D721Med (cell line): ENCODE data around the gene FAM222B.
"Not testable (repeated sequence)": the region's sequence is repeated elsewhere in the genome, so short reads cannot be mapped to it uniquely, and the experiment has no call there.

Source experiments
- DNase-seq: peaks from one replicate; pipeline ENCODE4 v3.0.0; 2011; ENCODE audit warnings: low spot score; ENCODE audit not compliant: insufficient read length
- FAIRE-seq: peaks from 2 replicates; lab custom pipeline; 2011; peaks lifted over from hg19 to GRCh38; lab: Jason Lieb, UNC
- CTCF ChIP-seq: IDR thresholded peaks from 2 replicates; pipeline ENCODE4 v1.5.1; 2012; ENCODE audit warnings: mild to moderate bottlenecking, control low read depth; ENCODE audit not compliant: insufficient read depth; ENCODE audit errors: missing control alignments

Gene FAM222B

GRCh38 chr17:28796062-28796461 lies 46.5 kb downstream of the FAM222B start:
- no peak for TF ChIP-seq CTCF
- DNase-seq (no peak), FAIRE-seq (no peak)

GRCh38 chr17:28794846-28795441 lies 47.6 kb downstream of the FAM222B start:
- not testable (repeated sequence) for FAIRE-seq, DNase-seq

GRCh38 chr17:28792877-28793661 lies 49.5 kb downstream of the FAM222B start:
- FAIRE-seq (no peak), DNase-seq (no peak)
- no peak for TF ChIP-seq CTCF

- DNase-seq (no peak), FAIRE-seq (no peak)
- no peak for TF ChIP-seq CTCF
Observed at GRCh38 chr17:28788100-28788499, 54.5 kb downstream of the FAM222B start.

GRCh38 chr17:28783161-28783560 lies 59.4 kb downstream of the FAM222B start:
- DNase-seq (no peak), FAIRE-seq (no peak)
- TF ChIP-seq CTCF: no peak

GRCh38 chr17:28779601-28780000 lies 63.0 kb downstream of the FAM222B start:
- not testable (repeated sequence) for DNase-seq, FAIRE-seq

GRCh38 chr17:28777178-28777577 lies 65.4 kb downstream of the FAM222B start:
- no peak for TF ChIP-seq CTCF
- FAIRE-seq: no peak
- DNase-seq: no peak

- DNase-seq (no peak), FAIRE-seq (no peak)
- TF ChIP-seq CTCF: no peak
Observed at GRCh38 chr17:28774206-28774605, 68.4 kb downstream of the FAM222B start.
